Smooth muscle cell (in vitro differentiated cells): ENCODE measurements around the gene SIPA1. TPM values are rescaled to one million over a fixed set of nuclear protein-coding genes. Genes with fewer than 3 reads are reported as not detected.
A peak's percentile ranks its signal among the peaks of the same experiment; 100 is the strongest.

Experiments
- DNase-seq: peaks from one replicate; lab custom pipeline; 2025; ENCODE audit not compliant: unreplicated experiment; lab: John Stamatoyannopoulos, UW
- H2AFZ ChIP-seq: fragments of 200-600 bp; sonication (generic); 2 replicates; pipeline ENCODE4 v1.6.0; 2016; ENCODE audit warnings: antibody characterized with exemption, low read depth, mild to moderate bottlenecking
- H3F3A ChIP-seq: fragments of 200-600 bp; sonication (generic); 2 replicates; pipeline ENCODE4 v1.6.0; 2017; ENCODE audit warnings: antibody characterized with exemption, low read depth
- H3K27ac ChIP-seq: fragments of 200-600 bp; sonication (generic); 2 replicates; pipeline ENCODE4 v1.5.1; 2016; ENCODE audit warnings: low read depth, mild to moderate bottlenecking
- H3K27me3 ChIP-seq: fragments of 200-600 bp; sonication (generic); 2 replicates; pipeline ENCODE4 v1.6.1; 2016; ENCODE audit warnings: low read depth, mild to moderate bottlenecking
- H3K36me3 ChIP-seq: fragments of 200-600 bp; sonication (generic); 2 replicates; pipeline ENCODE4 v1.5.1; 2016; ENCODE audit warnings: low read depth
- H3K4me1 ChIP-seq: fragments of 200-600 bp; sonication (generic); 2 replicates; pipeline ENCODE4 v1.5.1; 2016; ENCODE audit warnings: low read depth
- H3K4me2 ChIP-seq: fragments of 200-600 bp; sonication (generic); 2 replicates; pipeline ENCODE4 v1.6.0; 2016; ENCODE audit warnings: mild to moderate bottlenecking
- H3K4me3 ChIP-seq: fragments of 200-600 bp; sonication (generic); 2 replicates; pipeline ENCODE4 v1.5.1; 2016; ENCODE audit warnings: mild to moderate bottlenecking
- H3K79me2 ChIP-seq: fragments of 200-600 bp; sonication (generic); 2 replicates; pipeline ENCODE4 v1.6.0; 2016; ENCODE audit warnings: low read depth, mild to moderate bottlenecking
- H3K9ac ChIP-seq: fragments of 200-600 bp; sonication (generic); 2 replicates; pipeline ENCODE4 v1.6.0; 2016; ENCODE audit warnings: low read depth
- H3K9me3 ChIP-seq: fragments of 200-600 bp; sonication (generic); replicated peaks from 2 replicates; pipeline ENCODE4 v1.5.1; 2016; ENCODE audit warnings: low read depth
- H4K20me1 ChIP-seq: fragments of 200-600 bp; sonication (generic); 2 replicates; pipeline ENCODE4 v1.6.0; 2016; ENCODE audit warnings: low read depth
- CTCF ChIP-seq: fragments of 200-600 bp; sonication (generic); IDR thresholded peaks from 2 replicates; pipeline ENCODE4 v1.5.1; 2017; ENCODE audit warnings: borderline replicate concordance, mild to moderate bottlenecking, antibody characterized with exemption; ENCODE audit not compliant: insufficient read depth, poor library complexity, severe bottlenecking
- WGBS: methylation state at CpG from one replicate; pipeline ENCODE4 v1.1.7; 2016; ENCODE audit warnings: low lambda C conversion rate; 5-methylcytosine and 5-hydroxymethylcytosine counted together
- polyA plus RNA-seq: library from polyadenylated mRNA; unstranded; fragments of >200 nt; fragmentation: Nextera tagmentation; extraction: Ambion mirVana; gene quantifications from 2 replicates; pipeline ENCODE4 v1.2.1, GENCODE V29; 2016
- total RNA-seq: library from RNA; depleted of rRNA; stranded (reverse); fragments of >200 nt; gene quantifications from 2 replicates; pipeline ENCODE4 v1.2.3, GENCODE V29; 2014

SIPA1 gene
- total and polyA plus RNA-seq, 2 experiments from 2014 or later = 9.8 to 67.6 TPM

- peaks cover 14% of the 10 kb centered on the region for H4K20me1 ChIP-seq
- H3K79me2 ChIP-seq = no peaks in the 10 kb centered on the region
- no peak overlapping the region for H2AFZ ChIP-seq
- H3K36me3 ChIP-seq = no peaks in the 10 kb centered on the region
- H3K27me3 ChIP-seq = no peaks in the 10 kb centered on the region
- 98% methylated on average over 33 of the region's 35 CpGs for WGBS
- H3K9me3 ChIP-seq = no peaks in the 10 kb centered on the region
- H3F3A ChIP-seq = peaks cover 11% of the 10 kb centered on the region
- no peak overlapping the region for H3K4me2 ChIP-seq
- H3K27ac ChIP-seq = no peak overlapping the region
- DNase-seq = no peak
- no peak overlapping the region for H3K9ac ChIP-seq
- TF ChIP-seq CTCF = no peak
- H3K4me3 ChIP-seq = no peak overlapping the region
- peaks cover 13% of the 10 kb centered on the region for H3K4me1 ChIP-seq
These were observed 2.8 kb downstream of the SIPA1 start for GRCh38 chr11:65640483-65641296.

- H3K27ac ChIP-seq = no peak overlapping the region
- no peaks in the 10 kb centered on the region for H3K36me3 ChIP-seq
- peaks cover 11% of the 10 kb centered on the region for H3F3A ChIP-seq
- DNase-seq = no peak
- peak overlapping the region; percentile 13 for H3K4me2 ChIP-seq
- no peaks in the 10 kb centered on the region for H3K9me3 ChIP-seq
- WGBS = 81% methylated on average over 15 of the region's 16 CpGs
- no peaks in the 10 kb centered on the region for H3K79me2 ChIP-seq
- peaks cover 13% of the 10 kb centered on the region for H3K4me1 ChIP-seq
- H3K27me3 ChIP-seq = no peaks in the 10 kb centered on the region
- TF ChIP-seq CTCF = no peak
- H3K9ac ChIP-seq = no peak overlapping the region
- no peak overlapping the region for H3K4me3 ChIP-seq
- H4K20me1 ChIP-seq = peaks cover 14% of the 10 kb centered on the region
- no peak overlapping the region for H2AFZ ChIP-seq
These were observed 3.6 kb downstream of the SIPA1 start for GRCh38 chr11:65641297-65642013.

- no peak for DNase-seq
- Histone ChIP-seq H3K36me3 (no peaks in the 10 kb centered on the region), H3F3A (peaks cover 5% of the 10 kb centered on the region), H3K27ac (no peak overlapping the region), H3K79me2 (no peaks in the 10 kb centered on the region), H3K27me3 (no peaks in the 10 kb centered on the region), H3K4me1 (peaks cover 10% of the 10 kb centered on the region), H3K9me3 (no peaks in the 10 kb centered on the region), H2AFZ (no peak overlapping the region), H3K9ac (no peak overlapping the region), H4K20me1 (peaks cover 11% of the 10 kb centered on the region), H3K4me2 (peak overlapping the region; percentile 13), H3K4me3 (no peak overlapping the region)
- no peak for TF ChIP-seq CTCF
- 36% methylated on average over 39 of the region's 49 CpGs for WGBS
These were observed 4.2 kb downstream of the SIPA1 start for GRCh38 chr11:65642014-65642671.
